A673 (cell line): ENCODE results near the gene LPP. TPM values are rescaled to one million over a fixed set of nuclear protein-coding genes. Genes with fewer than 3 reads are reported as not detected.

ENCODE experiments used
- BruUV-seq: library from RNA; stranded (reverse); fragments of 400-500 nt; replicated peaks from 2 replicates; lab custom pipeline; 2021; lab: Mats Ljungman, UMichigan
- CTCF ChIA-PET: fragments of 300-600 bp; sonication (Branson Sonifier 250); formaldehyde crosslinking; loops from one replicate; lab custom pipeline; 2022; ENCODE audit warnings: antibody characterized with exemption; lab: Charles Lee
- POLR2A ChIA-PET: fragments of 300-600 bp; sonication (Branson Sonifier 250); formaldehyde crosslinking; loops from one replicate; lab custom pipeline; 2022; ENCODE audit warnings: antibody characterized with exemption; ENCODE audit not compliant: low non-redundant PET; lab: Charles Lee
- DNase-seq: peaks from one replicate; pipeline ENCODE4 v3.0.0-alpha.2; 2015; ENCODE audit warnings: low spot score
- H3K27ac ChIP-seq: fragments of 200-600 bp; sonication (generic); 2 replicates; pipeline ENCODE4 v1.5.1; 2016; ENCODE audit warnings: mixed run types, low read depth, mild to moderate bottlenecking, mixed read lengths, antibody characterized with exemption, low read length; ENCODE audit not compliant: poor library complexity, severe bottlenecking
- H3K27me3 ChIP-seq: fragments of 200-600 bp; sonication (generic); replicated peaks from 2 replicates; pipeline ENCODE4 v1.6.1; 2017; ENCODE audit warnings: mixed run types, low read depth, mild to moderate bottlenecking, mixed read lengths, antibody characterized with exemption, low read length; ENCODE audit not compliant: insufficient read depth, poor library complexity
- H3K36me3 ChIP-seq: fragments of 200-600 bp; sonication (generic); 2 replicates; pipeline ENCODE4 v1.6.1; 2016; ENCODE audit warnings: mixed run types, mild to moderate bottlenecking, mixed read lengths, antibody characterized with exemption, low read length; ENCODE audit not compliant: insufficient read depth, poor library complexity, severe bottlenecking
- H3K4me1 ChIP-seq: fragments of 200-600 bp; sonication (generic); 2 replicates; pipeline ENCODE4 v1.6.1; 2017; ENCODE audit warnings: mixed run types, mild to moderate bottlenecking, mixed read lengths, antibody characterized with exemption, low read length; ENCODE audit not compliant: insufficient read depth, poor library complexity, severe bottlenecking
- H3K4me3 ChIP-seq: fragments of 200-600 bp; sonication (generic); 2 replicates; pipeline ENCODE4 v1.5.1; 2016; ENCODE audit warnings: low read depth, mixed run types, mild to moderate bottlenecking, mixed read lengths, low read length; ENCODE audit not compliant: poor library complexity, severe bottlenecking
- H3K9me3 ChIP-seq: fragments of 200-600 bp; sonication (generic); 2 replicates; pipeline ENCODE4 v1.6.1; 2016; ENCODE audit warnings: mixed run types, low read depth, mild to moderate bottlenecking, mixed read lengths, antibody characterized with exemption, low read length; ENCODE audit not compliant: poor library complexity, severe bottlenecking
- CTCF ChIP-seq: fragments of 300-800, 200-600 bp; sonication (generic); conservative IDR thresholded peaks from 2 replicates; pipeline ENCODE4 v1.5.1; 2017; ENCODE audit warnings: low read depth, mild to moderate bottlenecking, antibody characterized with exemption, low read length, moderate library complexity, mixed read lengths
- EZH2 ChIP-seq: fragments of 200-600 bp; sonication (generic); IDR thresholded peaks from 2 replicates; pipeline ENCODE4 v1.6.1; 2017; ENCODE audit warnings: borderline replicate concordance, low read depth, mild to moderate bottlenecking, mixed read lengths, antibody characterized with exemption, low read length; ENCODE audit not compliant: poor library complexity, severe bottlenecking
- intact Hi-C: fragments of 100-400 bp; cut with micrococcal nuclease; formaldehyde crosslinking; loops from one replicate; pipeline ENCODE4 v1.10.0; 2022; ENCODE audit not compliant: unreplicated experiment
- total RNA-seq: library from RNA; stranded (reverse); gene quantifications from 2 replicates; pipeline ENCODE4 v1.2.3, GENCODE V29; 2021

LPP gene
- total RNA-seq, 1 experiment from 2014 or later: 39.7 TPM

- no TSS peak for BruUV-seq
- POLR2A ChIA-PET: no interaction called here
- H3K36me3 ChIP-seq: no peaks in the 10 kb centered on the region
- no peak overlapping the region for H3K4me3 ChIP-seq
- no peak overlapping the region for H3K27ac ChIP-seq
- peaks cover 12% of the 10 kb centered on the region for H3K4me1 ChIP-seq
- no peak for TF ChIP-seq EZH2
- no peak for TF ChIP-seq CTCF
- H3K27me3 ChIP-seq: no peaks in the 10 kb centered on the region
- DNase-seq: no peak
- intact Hi-C loops: no loop called here
- CTCF ChIA-PET: no interaction called here
- H3K9me3 ChIP-seq: no peaks in the 10 kb centered on the region
These were observed 126.7 kb downstream of the LPP start for GRCh38 chr3:188280627-188281026.

GRCh38 chr3:188282871-188283270, 128.9 kb downstream of the LPP start:
- ChIA-PET POLR2A (no interaction called here), CTCF (no interaction called here)
- BruUV-seq: no TSS peak
- no peak for TF ChIP-seq EZH2
- TF ChIP-seq CTCF: no peak
- DNase-seq: no peak
- Histone ChIP-seq H3K36me3 (no peaks in the 10 kb centered on the region), H3K27me3 (no peaks in the 10 kb centered on the region), H3K27ac (no peak overlapping the region), H3K4me3 (no peak overlapping the region), H3K4me1 (peaks cover 15% of the 10 kb centered on the region), H3K9me3 (no peaks in the 10 kb centered on the region)
- intact Hi-C loops: no loop called here

GRCh38 chr3:188283347-188283746, 129.4 kb downstream of the LPP start:
- ChIA-PET POLR2A (no interaction called here), CTCF (no interaction called here)
- intact Hi-C loops: no loop called here
- Histone ChIP-seq H3K27me3 (no peaks in the 10 kb centered on the region), H3K4me1 (peaks cover 18% of the 10 kb centered on the region), H3K36me3 (no peaks in the 10 kb centered on the region), H3K9me3 (no peaks in the 10 kb centered on the region), H3K4me3 (no peak overlapping the region), H3K27ac (no peak overlapping the region)
- no TSS peak for BruUV-seq
- DNase-seq: no peak
- TF ChIP-seq CTCF: no peak
- TF ChIP-seq EZH2: no peak
